ENCODE results near the gene SRGAP3.

- TF ChIP-seq CTCF (IDR thresholded peaks at IDR 0.05) (peak in 3 of 7 experiments; percentile 6 to 55 (median 12)), POLR2A (IDR thresholded peaks at IDR 0.05) (no peak)
These were observed 252.7 kb downstream of the SRGAP3 start for GRCh38 chr3:8996681-8997121.
